ENCODE results near the gene STRN4. TPM values are rescaled to one million over a fixed set of nuclear protein-coding genes. Genes with fewer than 3 reads are reported as not detected.

STRN4 gene
- total and polyA plus RNA-seq, 2 donors (not counting 1 experiment from before 2014, with no cell fraction given) = 111 to 112 TPM

DNA sequence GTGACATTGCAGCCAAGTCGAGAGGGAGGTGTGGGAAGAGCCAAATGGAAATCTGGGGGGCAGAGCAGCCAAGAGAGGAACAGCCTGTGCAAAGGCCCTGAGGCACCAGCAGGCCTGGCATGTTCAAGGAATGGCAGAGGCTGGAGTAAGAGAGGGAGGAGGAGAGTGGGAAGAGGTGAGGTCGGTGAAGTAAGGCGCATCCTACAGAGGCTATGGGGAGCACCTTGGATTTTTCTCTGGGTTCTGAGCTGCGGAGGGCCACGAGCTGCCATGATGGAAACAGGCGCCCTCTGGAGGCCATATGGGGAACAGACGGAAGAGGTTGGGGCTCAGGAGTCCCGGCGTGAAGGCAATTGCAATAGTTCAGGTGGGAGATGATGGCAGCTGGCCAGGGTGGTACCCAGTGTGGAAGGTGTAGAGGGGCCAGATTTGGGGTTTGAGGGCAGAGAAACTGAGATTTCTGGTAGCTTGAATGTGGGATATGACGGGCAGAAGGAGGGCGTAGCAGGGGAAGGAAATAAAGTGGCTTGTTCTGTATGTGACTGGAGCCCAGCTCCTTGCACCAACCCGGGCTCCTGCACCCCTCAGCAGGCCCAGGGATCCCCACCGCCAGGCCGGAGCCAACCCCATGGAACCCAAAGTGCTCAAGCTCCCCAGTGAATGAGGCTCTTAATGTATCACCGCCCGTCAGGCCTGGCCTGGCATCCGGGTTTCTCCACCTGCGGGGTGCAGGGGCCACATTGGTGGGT, 20.5 kb upstream of the STRN4 start:
- Mint-ChIP-seq H3K4me3 (no peak overlapping the region), H3K9me3 (ENCODE audit: insufficient read depth) (no peaks in the 10 kb centered on the region), H3K27me3 (no peaks in the 10 kb centered on the region), H3K4me1 (peaks cover 2% of the 10 kb centered on the region), H3K27ac (no peak overlapping the region)
- no peak overlapping the region for H3K27ac ChIP-seq (ENCODE audit: low read length in 2 of 2)
- H3K79me2 ChIP-seq (ENCODE audit: control insufficient read depth, insufficient read depth, low read length) = no peaks in the 10 kb centered on the region
- H3K9me3 ChIP-seq (ENCODE audit: control extremely low read depth in 1 of 3, control insufficient read depth in 2 of 3, insufficient read depth in 1 of 3, low read length in 2 of 3) = peaks cover 0 to 4% (median 0%) of the 10 kb centered on the region in 3 donors
- peak; percentile 67 for DNase-seq
- CTCF ChIA-PET = interaction anchor here (0.7 to 3.9 kb wide), 16 partner anchors 9 to 1146 kb away, joined by 3 to 54 read pairs (median 5); partner anchors contain the start of gene SLC1A5
- no peak overlapping the region for H3K4me2 ChIP-seq (replicated peaks; ENCODE audit: low read depth, low read length, poor library complexity, severe bottlenecking)
- no peak for TF ChIP-seq EZH2 (IDR thresholded peaks at IDR 0.05; ENCODE audit: borderline replicate concordance, insufficient read depth, low read depth, low read length, poor library complexity, severe bottlenecking)
- TF ChIP-seq, protein P1, sequence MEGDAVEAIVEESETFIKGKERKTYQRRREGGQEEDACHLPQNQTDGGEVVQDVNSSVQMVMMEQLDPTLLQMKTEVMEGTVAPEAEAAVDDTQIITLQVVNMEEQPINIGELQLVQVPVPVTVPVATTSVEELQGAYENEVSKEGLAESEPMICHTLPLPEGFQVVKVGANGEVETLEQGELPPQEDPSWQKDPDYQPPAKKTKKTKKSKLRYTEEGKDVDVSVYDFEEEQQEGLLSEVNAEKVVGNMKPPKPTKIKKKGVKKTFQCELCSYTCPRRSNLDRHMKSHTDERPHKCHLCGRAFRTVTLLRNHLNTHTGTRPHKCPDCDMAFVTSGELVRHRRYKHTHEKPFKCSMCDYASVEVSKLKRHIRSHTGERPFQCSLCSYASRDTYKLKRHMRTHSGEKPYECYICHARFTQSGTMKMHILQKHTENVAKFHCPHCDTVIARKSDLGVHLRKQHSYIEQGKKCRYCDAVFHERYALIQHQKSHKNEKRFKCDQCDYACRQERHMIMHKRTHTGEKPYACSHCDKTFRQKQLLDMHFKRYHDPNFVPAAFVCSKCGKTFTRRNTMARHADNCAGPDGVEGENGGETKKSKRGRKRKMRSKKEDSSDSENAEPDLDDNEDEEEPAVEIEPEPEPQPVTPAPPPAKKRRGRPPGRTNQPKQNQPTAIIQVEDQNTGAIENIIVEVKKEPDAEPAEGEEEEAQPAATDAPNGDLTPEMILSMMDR (IDR thresholded peaks at IDR 0.05) = peak; percentile 72
- no peaks in the 10 kb centered on the region for H3K27me3 ChIP-seq (replicated peaks in 1 of 4; ENCODE audit: control extremely low read depth in 1 of 4, control insufficient read depth in 3 of 4, insufficient read depth in 4 of 4, low read length in 3 of 4)
- H3K36me3 ChIP-seq (replicated peaks in 1 of 2; ENCODE audit: control extremely low read depth in 1 of 2, control insufficient read depth in 1 of 2, extremely low read depth in 1 of 2, insufficient read depth in 2 of 2, low read length in 1 of 2) = no peaks in the 10 kb centered on the region
- H2AFZ ChIP-seq (ENCODE audit: insufficient read depth, low read depth, low read length, poor library complexity, severe bottlenecking) = peak overlapping the region; percentile 28
- H3K4me1 ChIP-seq (ENCODE audit: control insufficient read depth in 2 of 2, insufficient read depth in 2 of 2, low read length in 2 of 2) = no peaks in the 10 kb centered on the region
- intact Hi-C loops (cut with micrococcal nuclease) = no loop called here
- no peaks in the 10 kb centered on the region for H4K20me1 ChIP-seq (ENCODE audit: control insufficient read depth, insufficient read depth, low read length, poor library complexity, severe bottlenecking)
- H3K4me3 ChIP-seq (ENCODE audit: control extremely low read depth in 1 of 5, extremely low read depth in 1 of 5, insufficient read depth in 1 of 5, low read depth in 2 of 5, low read length in 4 of 5) = no peak overlapping the region
- POLR2A ChIA-PET = no interaction called here
- peak; percentile 64 for ATAC-seq (ENCODE audit: low read depth)
- WGBS (ENCODE audit: insufficient coverage) = 55% methylated on average over 16 of the region's 18 CpGs
- no peak overlapping the region for H3K9ac ChIP-seq (ENCODE audit: low read length)

DNA sequence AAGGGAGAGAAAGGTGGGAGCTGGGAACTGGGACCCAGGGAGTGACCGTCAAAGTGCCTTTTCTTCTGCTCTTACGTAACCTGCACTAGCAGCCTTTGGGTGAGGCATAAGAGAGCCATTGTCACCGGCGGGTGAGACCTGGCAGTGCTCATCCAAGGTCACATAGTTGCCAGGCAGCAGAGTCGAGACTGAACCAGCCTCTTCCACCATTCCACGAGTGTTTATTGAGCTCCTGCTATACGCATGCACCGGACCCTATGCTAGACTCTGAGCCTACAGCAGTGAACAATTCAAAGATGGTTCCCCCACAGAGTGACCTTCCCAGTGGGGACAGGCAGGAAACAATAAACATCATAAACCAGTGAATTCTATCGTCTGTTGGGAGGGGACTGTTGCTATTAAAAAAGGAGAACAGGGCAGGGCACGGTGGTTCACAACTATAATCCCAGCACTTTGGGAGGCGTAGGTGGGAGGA, 18.6 kb upstream of the STRN4 start:
- WGBS (ENCODE audit: insufficient coverage) = 94% methylated on average over 9 of the region's 11 CpGs

More for the DNA sequence above, 18.6 kb upstream of the STRN4 start:
- no peaks in the 10 kb centered on the region for H3K9me3 Mint-ChIP-seq (ENCODE audit: insufficient read depth)
- no peak overlapping the region for H3K27ac Mint-ChIP-seq
- H3K9me3 ChIP-seq (ENCODE audit: control extremely low read depth in 1 of 3, control insufficient read depth in 2 of 3, insufficient read depth in 1 of 3, low read length in 2 of 3) = peaks cover 0 to 4% (median 0%) of the 10 kb centered on the region in 3 donors
- intact Hi-C loops (cut with micrococcal nuclease) = no loop called here
- no peaks in the 10 kb centered on the region for H3K27me3 ChIP-seq (replicated peaks in 1 of 4; ENCODE audit: control extremely low read depth in 1 of 4, control insufficient read depth in 3 of 4, insufficient read depth in 4 of 4, low read length in 3 of 4)
- H3K27ac ChIP-seq (ENCODE audit: low read length in 2 of 2) = no peak overlapping the region
- DNase-seq = no peak
- ChIA-PET POLR2A (no interaction called here), CTCF (interaction anchor here (0.8 to 3.9 kb wide), 9 partner anchors 11 to 77 kb away, joined by 3 to 54 read pairs (median 5); no protein-coding TSS in a partner anchor)
- H3K9ac ChIP-seq (ENCODE audit: low read length) = no peak overlapping the region
- H3K27me3 Mint-ChIP-seq = no peaks in the 10 kb centered on the region
- peaks cover 2% of the 10 kb centered on the region for H3K4me1 Mint-ChIP-seq
- H4K20me1 ChIP-seq (ENCODE audit: control insufficient read depth, insufficient read depth, low read length, poor library complexity, severe bottlenecking) = no peaks in the 10 kb centered on the region
- no peaks in the 10 kb centered on the region for H3K4me1 ChIP-seq (ENCODE audit: control insufficient read depth in 2 of 2, insufficient read depth in 2 of 2, low read length in 2 of 2)
- H3K79me2 ChIP-seq (ENCODE audit: control insufficient read depth, insufficient read depth, low read length) = no peaks in the 10 kb centered on the region
- no peak overlapping the region for H3K4me3 ChIP-seq (ENCODE audit: control extremely low read depth in 1 of 5, extremely low read depth in 1 of 5, insufficient read depth in 1 of 5, low read depth in 2 of 5, low read length in 4 of 5)
- no peaks in the 10 kb centered on the region for H3K36me3 ChIP-seq (replicated peaks in 1 of 2; ENCODE audit: control extremely low read depth in 1 of 2, control insufficient read depth in 1 of 2, extremely low read depth in 1 of 2, insufficient read depth in 2 of 2, low read length in 1 of 2)
- ATAC-seq (ENCODE audit: low read depth) = no peak
- H2AFZ ChIP-seq (ENCODE audit: insufficient read depth, low read depth, low read length, poor library complexity, severe bottlenecking) = no peak overlapping the region
- H3K4me3 Mint-ChIP-seq = no peak overlapping the region
- H3K4me2 ChIP-seq (replicated peaks; ENCODE audit: low read depth, low read length, poor library complexity, severe bottlenecking) = no peak overlapping the region
- TF ChIP-seq, protein P1 (IDR thresholded peaks at IDR 0.05) = no peak
- TF ChIP-seq EZH2 (IDR thresholded peaks at IDR 0.05; ENCODE audit: borderline replicate concordance, insufficient read depth, low read depth, low read length, poor library complexity, severe bottlenecking) = no peak
